SU-DHL-6 (cell line): ENCODE measurements around the gene TENT4B.

ENCODE experiments used
- H2AFZ ChIP-seq: fragments of 200-600 bp; sonication (generic); 2 replicates; pipeline ENCODE4 v1.6.1; 2014; ENCODE audit warnings: low read depth, mild to moderate bottlenecking, moderate library complexity, mixed read lengths, antibody characterized with exemption, low read length; ENCODE audit not compliant: severe bottlenecking
- H3F3A ChIP-seq: fragments of 200-600 bp; shearing (Covaris generic); 2 replicates; pipeline ENCODE4 v1.6.0; 2016; ENCODE audit warnings: antibody characterized with exemption, mild to moderate bottlenecking; ENCODE audit not compliant: insufficient read depth
- H3K27ac ChIP-seq: fragments of 200-600 bp; sonication (generic); 2 replicates; pipeline ENCODE4 v1.5.1; 2016; ENCODE audit warnings: low read depth, mild to moderate bottlenecking, low read length, moderate library complexity, mixed read lengths
- H3K27me3 ChIP-seq: fragments of 200-600 bp; sonication (generic), shearing (Covaris generic); 2 replicates; pipeline ENCODE4 v1.6.0; 2014; ENCODE audit warnings: mild to moderate bottlenecking, low read length
- H3K36me3 ChIP-seq: fragments of 200-600 bp; sonication (generic); 2 replicates; pipeline ENCODE4 v1.6.1; 2014; ENCODE audit warnings: mild to moderate bottlenecking, low read length, mixed read lengths
- H3K4me2 ChIP-seq: fragments of 300-600, 200-600 bp; shearing (Covaris generic), sonication (generic); 2 replicates; pipeline ENCODE4 v1.6.0; 2014; ENCODE audit warnings: low read length, low read depth, mild to moderate bottlenecking; ENCODE audit not compliant: poor library complexity, severe bottlenecking
- H3K4me3 ChIP-seq: fragments of 200-600 bp; sonication (generic); 2 replicates; pipeline ENCODE4 v1.5.1; 2014; ENCODE audit warnings: antibody characterized with exemption, low read length, mild to moderate bottlenecking, mixed read lengths; ENCODE audit not compliant: insufficient read depth, poor library complexity, severe bottlenecking
- H3K79me2 ChIP-seq: fragments of 200-600 bp; sonication (generic); 2 replicates; pipeline ENCODE4 v1.6.1; 2014; ENCODE audit warnings: mild to moderate bottlenecking, low read length, moderate library complexity; ENCODE audit not compliant: insufficient read depth
- H3K9ac ChIP-seq: fragments of 200-600 bp; sonication (generic); 2 replicates; pipeline ENCODE4 v1.7.0; 2014; ENCODE audit warnings: mild to moderate bottlenecking, low read length
- H3K9me2 ChIP-seq: fragments of 200-600 bp; sonication (generic); replicated peaks from 2 replicates; pipeline ENCODE4 v1.6.1; 2014; ENCODE audit warnings: low read length; ENCODE audit not compliant: insufficient read depth
- H3K9me3 ChIP-seq: fragments of 200-600 bp; sonication (generic); 2 replicates; pipeline ENCODE4 v1.6.1; 2014; ENCODE audit warnings: low read length, mixed read lengths; ENCODE audit not compliant: insufficient read depth
- H4K20me1 ChIP-seq: fragments of 200-600 bp; sonication (generic); 2 replicates; pipeline ENCODE4 v1.6.1; 2014; ENCODE audit warnings: low read depth, mild to moderate bottlenecking, antibody characterized with exemption, low read length, moderate library complexity, mixed read lengths
- CTCF ChIP-seq: fragments of 200-600 bp; sonication (generic); IDR thresholded peaks from one replicate; pipeline ENCODE4 v1.5.1; 2017; ENCODE audit warnings: antibody characterized with exemption, mild to moderate bottlenecking, low read length, moderate library complexity; ENCODE audit not compliant: insufficient read depth, poor library complexity, severe bottlenecking
- EZH2phosphoT487 ChIP-seq: fragments of 200-600 bp; sonication (generic), shearing (Covaris generic); conservative IDR thresholded peaks from 2 replicates; pipeline ENCODE4 v1.6.1; 2018; ENCODE audit warnings: mild to moderate bottlenecking, antibody characterized with exemption, low read length, moderate library complexity, mixed read lengths

The TENT4B gene

GRCh38 chr16:50251375-50252081, 98.4 kb downstream of the TENT4B start:
- H3K9ac ChIP-seq: no peak overlapping the region

DNA sequence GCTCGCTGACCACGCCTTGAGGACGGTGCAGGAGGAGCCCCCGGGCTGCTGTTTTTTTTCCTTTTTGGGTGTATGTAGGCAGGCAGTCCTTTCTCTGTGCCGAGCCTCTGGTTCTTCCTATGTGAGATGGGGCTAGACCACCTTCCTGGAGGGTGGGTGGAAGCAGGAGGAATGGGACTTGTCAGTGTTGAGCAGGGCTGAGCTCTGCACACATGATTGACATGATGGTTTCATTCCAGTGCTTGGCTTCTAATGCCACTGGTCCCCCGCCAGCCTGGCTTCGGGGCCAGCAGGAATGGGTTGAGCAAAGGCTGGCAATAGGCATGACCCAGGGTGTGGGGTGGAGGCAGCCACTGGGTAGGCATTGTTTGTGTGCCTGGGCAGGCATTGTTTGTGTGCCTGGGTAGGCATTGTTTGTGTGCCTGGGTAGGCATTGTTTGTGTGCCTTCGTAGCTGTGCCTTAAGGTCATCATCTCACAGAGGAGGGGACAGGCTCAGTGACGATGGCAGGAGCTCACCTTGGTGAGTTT, 99.0 kb downstream of the TENT4B start:
- no peak overlapping the region for H3K27ac ChIP-seq
- TF ChIP-seq CTCF (no peak), EZH2phosphoT487 (no peak)
- H3K4me2 ChIP-seq: no peak overlapping the region
- no peak overlapping the region for H2AFZ ChIP-seq
- H3K4me3 ChIP-seq: no peak overlapping the region
- no peak overlapping the region for H3K9ac ChIP-seq
- no peaks in the 10 kb centered on the region for H3K9me2 ChIP-seq
- no peaks in the 10 kb centered on the region for H3K27me3 ChIP-seq
- H3K9me3 ChIP-seq: no peaks in the 10 kb centered on the region
- H3K79me2 ChIP-seq: no peaks in the 10 kb centered on the region
- H3K36me3 ChIP-seq: no peaks in the 10 kb centered on the region
- no peaks in the 10 kb centered on the region for H4K20me1 ChIP-seq
- no peaks in the 10 kb centered on the region for H3F3A ChIP-seq

More at GRCh38 chr16:50251375-50252081, 98.4 kb downstream of the TENT4B start:
- no peaks in the 10 kb centered on the region for H4K20me1 ChIP-seq
- no peak overlapping the region for H2AFZ ChIP-seq
- no peak overlapping the region for H3K27ac ChIP-seq
- H3K27me3 ChIP-seq: no peaks in the 10 kb centered on the region
- no peak overlapping the region for H3K4me2 ChIP-seq
- no peaks in the 10 kb centered on the region for H3K9me3 ChIP-seq
- no peak overlapping the region for H3K4me3 ChIP-seq
- no peak for TF ChIP-seq CTCF
- TF ChIP-seq EZH2phosphoT487: no peak
- no peaks in the 10 kb centered on the region for H3K79me2 ChIP-seq
- no peaks in the 10 kb centered on the region for H3K36me3 ChIP-seq
- no peaks in the 10 kb centered on the region for H3K9me2 ChIP-seq
- no peaks in the 10 kb centered on the region for H3F3A ChIP-seq

DNA sequence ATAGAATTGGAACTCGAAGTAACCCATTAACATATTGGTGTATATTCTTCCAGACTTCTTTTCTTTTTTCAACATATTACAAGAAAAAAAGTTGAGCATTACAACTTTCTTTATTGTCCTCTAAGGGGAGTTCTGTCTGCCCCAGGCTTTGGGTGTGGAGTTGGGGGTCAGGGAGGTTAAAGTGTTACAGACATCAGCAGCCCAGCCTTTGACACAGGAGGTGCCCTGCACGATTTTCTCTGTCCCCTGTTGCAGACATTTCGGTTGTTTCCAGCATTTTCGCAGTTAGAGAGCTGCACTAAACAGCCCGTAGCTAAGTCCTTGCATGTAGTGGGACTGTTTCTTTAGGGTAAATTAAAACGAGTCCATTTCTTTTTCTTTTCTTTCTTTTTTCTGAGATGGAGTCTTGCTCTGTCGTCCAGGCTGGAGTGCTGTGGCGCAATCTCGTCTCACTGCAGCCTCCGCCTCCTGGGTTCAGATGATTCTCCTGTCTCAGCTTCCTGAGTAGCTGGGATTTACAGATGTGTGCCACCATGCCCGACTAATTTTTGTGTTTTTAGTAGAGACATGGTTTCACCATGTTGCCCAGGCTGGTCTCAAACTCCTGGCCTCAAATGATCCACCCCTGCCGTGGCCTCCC, 99.9 kb downstream of the TENT4B start:
- Histone ChIP-seq H3F3A (no peaks in the 10 kb centered on the region), H3K4me2 (no peak overlapping the region), H3K27me3 (no peaks in the 10 kb centered on the region), H3K27ac (no peak overlapping the region), H3K36me3 (no peaks in the 10 kb centered on the region), H4K20me1 (no peaks in the 10 kb centered on the region), H3K9me3 (no peaks in the 10 kb centered on the region), H2AFZ (no peak overlapping the region), H3K9ac (no peak overlapping the region), H3K9me2 (no peaks in the 10 kb centered on the region), H3K79me2 (no peaks in the 10 kb centered on the region), H3K4me3 (no peak overlapping the region)
- TF ChIP-seq EZH2phosphoT487 (no peak), CTCF (no peak)
